Spinal cord (tissue), 10 donors: ENCODE results near the gene TMEM39B. TPM values are rescaled to one million over a fixed set of nuclear protein-coding genes. Genes with fewer than 3 reads are reported as not detected.

ENCODE experiments used
- DNase-seq, 6 donors: peaks; one replicate each; pipeline versions ENCODE4 v3.0.0 to v3.0.0-alpha.2; 2013 to 2015; ENCODE audit warnings: low spot score in 6 of 6, low read depth in 4 of 6
- H3K27ac ChIP-seq: one replicate; pipeline ENCODE4 v1.5.1; 2013; ENCODE audit warnings: low read depth, low read length, control low read depth
- H3K27me3 ChIP-seq: one replicate; pipeline ENCODE4 v1.6.1; 2013; ENCODE audit warnings: low read length; ENCODE audit not compliant: control insufficient read depth, insufficient read depth
- H3K36me3 ChIP-seq: one replicate; pipeline ENCODE4 v1.6.1; 2013; ENCODE audit warnings: low read length; ENCODE audit not compliant: control insufficient read depth, insufficient read depth
- H3K4me1 ChIP-seq: one replicate; pipeline ENCODE4 v1.6.1; 2013; ENCODE audit warnings: low read length; ENCODE audit not compliant: control insufficient read depth, insufficient read depth
- H3K4me3 ChIP-seq: one replicate; pipeline ENCODE4 v1.5.1; 2013; ENCODE audit warnings: low read depth, low read length, control low read depth
- H3K9me3 ChIP-seq: one replicate; pipeline ENCODE4 v1.6.1; 2013; ENCODE audit warnings: low read length; ENCODE audit not compliant: control insufficient read depth, insufficient read depth
- WGBS: methylation state at CpG from one replicate; pipeline ENCODE4 v1.1.5; 2013; ENCODE audit warnings: missing lambda C conversion rate; ENCODE audit not compliant: insufficient coverage; 5-methylcytosine and 5-hydroxymethylcytosine counted together
- polyA plus RNA-seq, 2 donors: library from polyadenylated mRNA; unstranded; fragments of 120-200 nt; gene quantifications; one replicate each; pipeline ENCODE4 v1.2.1, GENCODE V29; 2013; ENCODE audit not compliant: insufficient read length in 2 of 2
- total RNA-seq, 2 donors: library from RNA; depleted of rRNA in 1 of 2; stranded (reverse); fragments of 120-200 nt in 1 of 2; fragments of >200 nt in 1 of 2; gene quantifications; one replicate each; pipeline versions ENCODE4 v1.2.3 to v1.2.4, GENCODE V29; 2013 to 2014
- donor health status: healthy.

TMEM39B gene
- total and polyA plus RNA-seq, 4 donors, result 2.9 to 22.2 (median 12.6) TPM

DNA sequence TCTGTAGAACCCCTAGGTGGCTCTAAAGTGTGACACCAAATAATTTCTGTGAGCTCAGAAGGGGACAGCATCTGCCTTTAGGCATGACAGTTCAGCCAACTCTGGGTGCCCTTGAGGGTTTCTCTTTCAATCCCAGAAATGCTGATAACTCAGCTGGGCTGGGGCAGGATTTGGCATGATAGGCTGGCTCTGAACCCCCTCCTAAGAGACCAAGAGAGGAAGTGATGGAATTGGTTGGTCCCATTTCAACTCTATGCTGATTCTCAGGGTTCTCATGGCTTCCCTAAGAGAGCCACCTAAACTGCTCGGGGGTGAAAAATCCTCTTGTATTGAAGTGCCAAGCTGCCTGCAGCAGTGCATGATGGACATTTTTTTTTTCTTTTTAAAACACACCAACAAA, 28.5 kb upstream of the TMEM39B start:
- Histone ChIP-seq H3K36me3 (peaks cover 42% of the 10 kb centered on the region), H3K4me3 (no peak overlapping the region), H3K9me3 (no peaks in the 10 kb centered on the region), H3K4me1 (peaks cover 22% of the 10 kb centered on the region), H3K27ac (no peak overlapping the region), H3K27me3 (no peaks in the 10 kb centered on the region)
- no CpG with 5 or more reads among the region's 1 CpG for WGBS
- DNase-seq, result peak in 1 of 6 donors; percentile 48

DNA sequence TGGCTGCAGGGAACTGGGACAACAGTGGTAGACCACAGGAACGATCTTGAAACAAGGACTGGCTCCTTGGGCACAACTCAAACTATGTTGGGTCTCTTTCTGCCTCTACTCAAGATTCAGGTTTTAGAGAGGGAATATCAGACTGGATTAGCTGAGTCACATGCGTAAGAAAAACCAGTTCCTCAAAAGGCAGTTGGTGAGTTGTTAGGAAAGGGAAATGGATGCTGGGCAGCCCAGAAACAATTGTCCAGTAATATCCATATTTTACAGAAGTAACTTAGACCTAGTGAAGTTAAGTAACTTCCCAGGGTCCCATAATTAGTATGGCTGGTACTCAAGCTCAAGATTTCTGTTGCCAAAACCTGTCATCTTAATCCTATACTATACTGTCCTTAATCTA, 27.0 kb upstream of the TMEM39B start:
- H3K27ac ChIP-seq, result no peak overlapping the region
- H3K4me1 ChIP-seq, result peaks cover 12% of the 10 kb centered on the region
- no peaks in the 10 kb centered on the region for H3K27me3 ChIP-seq
- DNase-seq, result no peak
- peaks cover 37% of the 10 kb centered on the region for H3K36me3 ChIP-seq
- no peak overlapping the region for H3K4me3 ChIP-seq
- 70% methylated on average over 1 of the region's 2 CpGs for WGBS
- H3K9me3 ChIP-seq, result no peaks in the 10 kb centered on the region

DNA sequence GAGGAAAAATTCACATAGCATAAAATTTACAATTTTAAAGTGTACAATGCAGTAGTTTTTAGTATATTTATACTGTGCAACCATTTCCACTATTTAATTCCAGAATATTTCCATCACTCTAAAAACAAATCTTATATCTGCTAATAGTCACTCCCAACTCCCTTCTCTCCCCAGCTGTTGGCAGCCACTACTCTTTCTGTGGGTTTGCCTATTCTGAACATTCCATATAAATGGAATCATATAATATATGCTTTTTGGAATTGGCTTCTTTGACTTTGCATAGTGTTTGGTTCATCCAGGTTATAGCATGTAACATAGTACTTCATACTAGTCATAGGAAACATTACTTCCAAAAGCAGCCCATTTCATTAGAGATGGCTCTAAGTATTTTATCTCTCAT, 25.0 kb upstream of the TMEM39B start:
- H3K27me3 ChIP-seq, result no peaks in the 10 kb centered on the region
- H3K36me3 ChIP-seq, result peaks cover 37% of the 10 kb centered on the region
- H3K27ac ChIP-seq, result no peak overlapping the region
- H3K9me3 ChIP-seq, result no peaks in the 10 kb centered on the region
- H3K4me3 ChIP-seq, result no peak overlapping the region
- no peak for DNase-seq
- no peaks in the 10 kb centered on the region for H3K4me1 ChIP-seq

DNA sequence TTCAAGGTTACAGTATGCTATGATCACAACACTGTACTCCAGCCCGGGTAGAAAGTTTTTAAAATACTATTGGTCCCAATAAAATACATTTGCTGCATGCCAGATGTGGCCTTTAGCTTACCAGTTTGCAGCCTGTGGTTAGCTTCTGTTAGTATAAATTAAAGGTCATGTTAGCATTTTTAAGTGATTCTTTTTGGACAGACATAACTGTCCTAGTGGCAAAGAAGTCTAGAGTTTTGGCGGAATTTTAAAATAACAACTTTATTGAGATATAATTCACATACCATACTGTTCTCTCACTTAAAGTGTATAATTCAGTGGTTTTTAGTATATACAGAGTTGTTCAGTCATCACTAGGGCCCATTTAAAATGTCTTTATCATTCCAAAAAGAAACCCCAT, 24.3 kb upstream of the TMEM39B start:
- no CpG with 5 or more reads among the region's 2 CpGs for WGBS
- Histone ChIP-seq H3K36me3 (peaks cover 44% of the 10 kb centered on the region), H3K27ac (no peak overlapping the region), H3K27me3 (no peaks in the 10 kb centered on the region), H3K4me1 (no peaks in the 10 kb centered on the region), H3K4me3 (no peak overlapping the region), H3K9me3 (no peaks in the 10 kb centered on the region)
- DNase-seq, result no peak

DNA sequence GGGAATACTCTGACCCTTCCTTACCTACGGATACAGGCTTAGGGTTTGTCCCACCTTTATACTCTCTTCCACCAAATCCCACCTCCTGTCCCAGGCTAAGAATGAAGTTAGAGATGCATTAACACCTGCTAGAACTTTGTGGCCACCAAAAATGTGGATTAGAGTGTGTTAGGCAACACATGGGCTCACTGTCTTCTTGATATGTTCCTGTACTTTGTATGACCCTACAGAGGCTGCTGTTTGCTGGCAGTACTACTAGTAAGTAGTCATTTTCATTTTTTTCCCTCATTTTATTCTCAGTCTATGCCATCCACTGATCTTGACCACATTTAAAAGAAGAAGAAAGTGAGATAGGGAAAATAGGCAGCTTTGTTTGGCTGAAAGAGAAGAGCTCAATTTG, 21.0 kb upstream of the TMEM39B start:
- WGBS, result no CpG with 5 or more reads among the region's 1 CpG
- Histone ChIP-seq H3K27me3 (no peaks in the 10 kb centered on the region), H3K4me3 (no peak overlapping the region), H3K36me3 (peaks cover 43% of the 10 kb centered on the region), H3K9me3 (no peaks in the 10 kb centered on the region), H3K27ac (no peak overlapping the region), H3K4me1 (no peaks in the 10 kb centered on the region)
- no peak for DNase-seq

DNA sequence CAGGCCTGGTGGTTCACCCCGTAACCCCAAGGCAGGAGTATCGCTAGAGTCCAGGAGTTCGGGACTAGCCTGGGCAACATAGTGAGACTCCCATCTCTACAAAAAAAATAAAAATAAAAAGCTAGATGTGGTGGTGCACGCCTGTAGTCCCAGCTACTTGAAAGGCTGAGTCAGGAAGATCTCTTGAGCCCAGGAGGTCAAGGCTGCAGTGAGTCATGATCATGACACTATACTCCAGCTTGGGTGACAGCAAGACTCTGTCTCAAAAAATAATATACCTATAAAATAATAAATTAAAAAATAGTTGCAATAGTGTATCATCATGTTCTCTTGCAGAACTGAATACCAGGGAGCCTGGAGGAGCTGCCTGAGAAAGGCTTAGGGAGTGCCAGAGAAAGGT, 19.9 kb upstream of the TMEM39B start:
- Histone ChIP-seq H3K4me3 (no peak overlapping the region), H3K27me3 (no peaks in the 10 kb centered on the region), H3K4me1 (no peaks in the 10 kb centered on the region), H3K27ac (no peak overlapping the region), H3K9me3 (no peaks in the 10 kb centered on the region), H3K36me3 (peaks cover 42% of the 10 kb centered on the region)
- DNase-seq, result no peak
- no CpG with 5 or more reads among the region's 4 CpGs for WGBS

DNA sequence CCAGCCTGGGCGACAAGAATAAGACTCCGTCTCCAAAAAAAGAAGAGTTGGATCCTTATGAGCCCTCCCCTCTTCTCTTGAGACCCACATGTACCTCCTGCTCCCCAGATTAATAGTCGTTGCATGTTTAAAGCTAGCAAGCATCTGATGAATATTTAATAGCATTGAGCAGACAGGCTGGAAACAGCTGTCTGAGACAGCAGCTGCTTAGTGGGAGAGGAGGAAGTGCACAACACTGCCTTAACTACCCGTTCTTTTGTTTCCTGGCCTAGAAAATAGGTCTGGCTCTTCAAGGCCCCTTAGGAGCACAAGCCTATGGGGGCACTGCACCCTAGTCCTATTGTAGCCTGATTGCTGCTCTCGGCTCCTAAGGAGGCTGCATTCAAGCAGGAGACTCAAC, 17.3 kb upstream of the TMEM39B start:
- WGBS, result 37% methylated on average over 3 of the region's 5 CpGs
- H3K4me1 ChIP-seq, result no peaks in the 10 kb centered on the region
- H3K36me3 ChIP-seq, result peaks cover 52% of the 10 kb centered on the region
- DNase-seq, result peak in 2 of 6 donors; percentile 55 to 84
- no peak overlapping the region for H3K27ac ChIP-seq
- no peaks in the 10 kb centered on the region for H3K27me3 ChIP-seq
- H3K9me3 ChIP-seq, result no peaks in the 10 kb centered on the region
- H3K4me3 ChIP-seq, result no peak overlapping the region

DNA sequence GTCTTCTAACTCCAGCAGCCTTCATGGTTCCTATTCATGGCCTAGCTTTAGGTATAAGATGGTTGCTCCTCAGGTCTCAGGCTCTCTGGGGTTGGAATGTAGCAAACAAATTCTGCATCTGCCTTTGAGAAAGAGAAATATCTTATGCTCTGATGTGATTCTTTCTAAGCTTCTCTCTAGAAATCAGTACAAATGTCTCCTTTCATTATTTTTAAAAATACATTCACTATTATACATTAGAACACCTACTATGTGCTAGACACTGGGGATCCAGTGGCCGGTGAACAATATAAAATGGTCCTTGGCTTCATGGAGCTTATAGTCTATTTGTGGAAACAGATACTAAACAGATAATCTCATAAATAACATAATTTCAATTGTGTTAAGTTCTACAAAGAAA, 16.1 kb upstream of the TMEM39B start:
- no CpG with 5 or more reads among the region's 1 CpG for WGBS
- Histone ChIP-seq H3K4me1 (no peaks in the 10 kb centered on the region), H3K27me3 (no peaks in the 10 kb centered on the region), H3K27ac (no peak overlapping the region), H3K4me3 (no peak overlapping the region), H3K36me3 (peaks cover 47% of the 10 kb centered on the region), H3K9me3 (no peaks in the 10 kb centered on the region)
- no peak for DNase-seq

DNA sequence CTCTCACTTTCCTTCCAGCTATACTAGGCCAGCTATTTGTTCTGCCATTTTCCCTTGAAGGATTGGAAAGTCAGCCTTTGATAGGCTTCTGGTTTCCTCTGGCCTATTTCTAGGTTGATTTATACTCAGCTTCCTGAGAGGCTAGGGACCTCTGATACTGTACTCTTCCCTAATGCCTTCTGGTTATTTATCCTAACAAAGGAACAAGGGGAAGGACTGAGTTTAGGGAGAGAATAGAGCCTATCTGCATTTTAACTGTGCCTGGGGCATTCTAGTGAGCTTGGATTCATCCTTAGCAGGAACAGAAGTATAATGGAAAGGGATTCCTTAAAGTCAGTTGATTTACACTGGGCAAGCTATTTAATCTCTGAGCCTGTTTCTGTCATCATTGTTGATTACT, 11.8 kb upstream of the TMEM39B start:
- H3K4me3 ChIP-seq, result no peak overlapping the region
- peak in 1 of 6 donors; percentile 22 for DNase-seq
- no peaks in the 10 kb centered on the region for H3K27me3 ChIP-seq
- H3K4me1 ChIP-seq, result peaks cover 13% of the 10 kb centered on the region
- H3K27ac ChIP-seq, result peak overlapping the region; percentile 15
- H3K36me3 ChIP-seq, result peaks cover 36% of the 10 kb centered on the region
- no peaks in the 10 kb centered on the region for H3K9me3 ChIP-seq

DNA sequence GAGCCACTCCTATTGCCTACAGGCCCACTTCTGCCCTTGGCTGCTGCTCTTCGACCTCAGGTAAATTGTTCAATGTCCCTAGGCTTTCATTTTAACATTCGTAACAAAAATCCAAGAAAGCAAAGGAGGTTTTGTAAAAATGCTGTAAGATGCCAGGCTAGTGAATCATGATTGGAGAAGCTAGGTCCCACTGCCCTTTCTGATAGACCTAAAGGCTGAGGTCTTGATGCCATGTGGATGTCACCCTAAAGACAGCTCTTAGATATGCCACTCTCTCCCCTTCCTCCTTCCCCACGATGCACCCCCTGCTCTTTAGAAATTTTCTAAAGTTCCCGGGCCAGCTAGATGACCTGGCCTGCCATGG, 9.9 kb upstream of the TMEM39B start:
- no peaks in the 10 kb centered on the region for H3K9me3 ChIP-seq
- H3K36me3 ChIP-seq, result peaks cover 26% of the 10 kb centered on the region
- H3K27me3 ChIP-seq, result no peaks in the 10 kb centered on the region
- no CpG with 5 or more reads among the region's 4 CpGs for WGBS
- H3K27ac ChIP-seq, result peak overlapping the region; percentile 84
- peaks cover 19% of the 10 kb centered on the region for H3K4me1 ChIP-seq
- H3K4me3 ChIP-seq, result no peak overlapping the region
- no peak for DNase-seq
